ENCODE measurements around the gene ADA.

GRCh38 chr20:44659931-44660330, 8.4 kb upstream of the ADA start:
- TF ChIP-seq EZH2 (IDR thresholded peaks at IDR 0.05; ENCODE audit: low read depth): no peak
- TF ChIP-seq CTCF (conservative IDR thresholded peaks at IDR 0.05): no peak

Measured in PC-9 (cell line).